HG02981 (cell line): ENCODE results near the gene PC.
"Not testable (repeated sequence)": the region's sequence is repeated elsewhere in the genome, so short reads cannot be mapped to it uniquely, and the experiment has no call there.

Experiments
- ATAC-seq: cut with Tn5 transposase; IDR thresholded peaks from one replicate; pipeline ENCODE4 v1.9.1; 2021; ENCODE audit warnings: mild to moderate bottlenecking, moderate library complexity; ENCODE audit not compliant: unreplicated experiment

PC gene

GRCh38 chr11:66814678-66815077, 143.5 kb downstream of the PC start:
- ATAC-seq: no peak

GRCh38 chr11:66810576-66811185, 147.5 kb downstream of the PC start:
- no peak for ATAC-seq

DNA sequence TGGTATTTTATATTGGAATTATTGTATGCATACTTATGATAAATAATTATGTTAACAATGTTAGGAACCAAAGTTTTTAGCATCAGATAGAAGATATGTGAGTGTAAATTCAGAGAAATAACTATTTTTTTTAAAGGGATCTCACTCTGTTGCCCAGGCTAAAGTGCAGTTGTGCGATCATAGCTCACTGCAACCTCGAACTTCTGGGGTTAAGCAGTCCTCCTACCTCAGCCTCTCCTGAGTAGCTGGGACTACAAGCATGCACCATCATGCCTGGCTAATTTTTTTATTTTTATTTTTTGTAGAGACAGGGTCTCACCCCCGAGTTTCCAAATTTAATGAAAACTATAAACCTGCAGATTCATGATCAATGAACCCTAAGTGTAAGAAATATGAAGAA, 148.6 kb downstream of the PC start:
- ATAC-seq: no peak

DNA sequence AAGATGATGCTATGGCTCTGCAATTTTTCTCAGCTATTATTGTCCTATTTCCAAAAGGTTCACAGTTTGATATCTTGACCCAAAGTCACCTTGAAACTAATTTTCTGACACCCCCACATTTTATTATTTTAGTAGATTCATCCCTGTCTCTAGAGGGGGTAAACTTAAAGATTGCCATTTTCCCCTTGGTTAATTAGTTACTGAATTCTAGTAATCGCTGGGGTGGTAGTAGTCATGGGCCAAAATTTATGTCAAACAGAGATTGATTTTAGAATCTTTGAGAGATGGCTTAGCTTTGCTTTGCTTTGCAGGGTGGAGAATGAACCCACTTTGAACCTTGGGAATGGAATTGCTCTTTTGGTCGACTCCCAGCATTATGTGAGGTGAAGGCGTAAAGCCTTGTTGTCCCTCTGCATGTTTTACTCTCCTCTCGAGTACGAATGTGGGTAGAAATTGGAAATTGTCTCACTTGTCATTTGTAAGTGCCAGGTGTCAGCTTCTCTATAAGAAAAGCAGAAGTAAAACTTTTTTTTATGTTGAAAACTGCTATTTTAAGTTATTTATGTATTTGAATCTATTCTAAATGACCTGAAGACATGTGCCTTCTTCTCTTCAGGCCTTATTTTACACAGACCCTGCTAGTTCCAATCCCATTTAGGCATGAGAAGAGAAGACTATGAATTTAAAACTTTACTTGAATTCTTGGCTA, 157.3 kb downstream of the PC start:
- no peak for ATAC-seq

DNA sequence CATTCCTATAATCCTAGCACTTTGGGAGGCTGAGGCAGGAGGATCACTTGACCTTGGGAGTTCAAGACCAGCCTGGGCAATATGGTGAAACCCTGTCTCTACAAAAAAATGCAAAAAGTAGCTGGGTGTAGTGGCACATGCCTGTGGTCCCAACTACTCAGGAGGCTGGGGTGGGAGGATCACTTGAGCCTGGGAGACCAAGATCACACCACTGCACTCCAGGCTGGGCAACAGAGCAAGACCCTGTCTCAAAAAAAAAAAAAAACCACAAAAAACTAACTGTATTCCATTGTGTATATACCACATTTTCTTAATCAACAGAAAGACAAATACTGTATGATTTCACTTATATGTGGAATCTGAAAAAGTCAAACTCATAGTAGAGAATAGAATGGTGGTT, 158.4 kb downstream of the PC start:
- ATAC-seq: not testable (repeated sequence)
